Transverse colon (tissue), 4 donors: ENCODE results near the gene LTBP4. TPM values are rescaled to one million over a fixed set of nuclear protein-coding genes. Genes with fewer than 3 reads are reported as not detected.

Experiments used
- DNase-seq: peaks from one replicate; pipeline ENCODE4 v3.0.0-alpha.2; 2019
- H3K27ac ChIP-seq, 4 donors: fragments of 200-600 bp; sonication (generic); 2 replicates each; pipeline ENCODE4 v1.5.1; 2016 to 2018; ENCODE audit warnings: inconsistent platforms in 4 of 4
- H3K27me3 ChIP-seq: fragments of 200-600 bp; sonication (generic); 2 replicates; pipeline ENCODE4 v1.5.1; 2017; ENCODE audit warnings: inconsistent platforms
- H3K36me3 ChIP-seq, 4 donors: fragments of 200-600 bp; sonication (generic); 2 replicates each; pipeline ENCODE4 v1.5.1; 2017 to 2019; ENCODE audit warnings: inconsistent platforms in 4 of 4
- H3K4me1 ChIP-seq, 4 donors: fragments of 200-600 bp; sonication (generic); 2 replicates each; pipeline ENCODE4 v1.5.1; 2017 to 2020; ENCODE audit warnings: inconsistent platforms in 4 of 4
- H3K4me3 ChIP-seq, 4 donors: fragments of 200-600 bp; sonication (generic); 1 replicate in 1 of 4; 2 replicates in 3 of 4; pipeline versions ENCODE4 v1.5.1 to v1.6.1; 2017 to 2019; ENCODE audit warnings: inconsistent platforms in 4 of 4
- H3K9me3 ChIP-seq, 2 donors: fragments of 200-600 bp; sonication (generic); 2 replicates each; pipeline ENCODE4 v1.5.1; 2017 to 2019; ENCODE audit warnings: inconsistent platforms in 2 of 2
- EP300 ChIP-seq: sonication (generic); formaldehyde crosslinking; IDR thresholded peaks from one replicate; pipeline ENCODE4 v1.6.1; 2017; ENCODE audit warnings: antibody characterized with exemption, low read depth
- POLR2A ChIP-seq: fragments of 450-650 bp; IDR thresholded peaks from one replicate; pipeline ENCODE4 v1.6.1; 2016; ENCODE audit warnings: antibody characterized with exemption, mild to moderate bottlenecking, moderate library complexity
- POLR2AphosphoS5 ChIP-seq, 3 donors: sonication (generic); formaldehyde crosslinking; IDR thresholded peaks; one replicate each; pipeline ENCODE4 v1.6.1; 2016; ENCODE audit warnings: antibody characterized with exemption in 3 of 3
- WGBS, 2 donors: methylation state at CpG; one replicate each; pipeline ENCODE4 v1.1.5; 2018; ENCODE audit warnings: low coverage in 1 of 2; 5-methylcytosine and 5-hydroxymethylcytosine counted together
- in situ Hi-C, 4 donors: fragments of 200-750 bp; cut with MboI; loops; one replicate each; pipeline versions ENCODE4 v1.15.0 to v1.15.1; 2017; ENCODE audit warnings: low sequenced_read_pairs in 3 of 4, low pct_ligation_motif_present in 1 of 4, low pct_unique_long_range_greater_than_20kb in 1 of 4
- intact Hi-C: fragments of 100-400 bp; cut with DNase I; formaldehyde crosslinking; loops from one replicate; pipeline ENCODE4 v1.15.1; 2023; ENCODE audit warnings: low total_unique reads
- total RNA-seq, 4 donors: library from RNA; depleted of rRNA; stranded (reverse); fragments of >200 nt; gene quantifications; one replicate each; pipeline ENCODE4 v1.1.0, GENCODE V29; 2016
- TF ChIP-seq, protein P1 (sequence below), 5 experiments: fragments of 200-600 bp in 3 of 5; fragments of 450-650 bp in 2 of 5; sonication (generic) in 3 of 5; IDR thresholded peaks; 1 replicate in 2 of 5; 2 replicates in 3 of 5; pipeline ENCODE4 v1.5.1; 2016 to 2017; ENCODE audit warnings: antibody characterized with exemption in 5 of 5, inconsistent platforms in 3 of 5, mild to moderate bottlenecking in 2 of 5, moderate library complexity in 1 of 5

The LTBP4 gene
- total RNA-seq, 4 donors from 2014 or later: 122 to 477 (median 253) TPM

DNA sequence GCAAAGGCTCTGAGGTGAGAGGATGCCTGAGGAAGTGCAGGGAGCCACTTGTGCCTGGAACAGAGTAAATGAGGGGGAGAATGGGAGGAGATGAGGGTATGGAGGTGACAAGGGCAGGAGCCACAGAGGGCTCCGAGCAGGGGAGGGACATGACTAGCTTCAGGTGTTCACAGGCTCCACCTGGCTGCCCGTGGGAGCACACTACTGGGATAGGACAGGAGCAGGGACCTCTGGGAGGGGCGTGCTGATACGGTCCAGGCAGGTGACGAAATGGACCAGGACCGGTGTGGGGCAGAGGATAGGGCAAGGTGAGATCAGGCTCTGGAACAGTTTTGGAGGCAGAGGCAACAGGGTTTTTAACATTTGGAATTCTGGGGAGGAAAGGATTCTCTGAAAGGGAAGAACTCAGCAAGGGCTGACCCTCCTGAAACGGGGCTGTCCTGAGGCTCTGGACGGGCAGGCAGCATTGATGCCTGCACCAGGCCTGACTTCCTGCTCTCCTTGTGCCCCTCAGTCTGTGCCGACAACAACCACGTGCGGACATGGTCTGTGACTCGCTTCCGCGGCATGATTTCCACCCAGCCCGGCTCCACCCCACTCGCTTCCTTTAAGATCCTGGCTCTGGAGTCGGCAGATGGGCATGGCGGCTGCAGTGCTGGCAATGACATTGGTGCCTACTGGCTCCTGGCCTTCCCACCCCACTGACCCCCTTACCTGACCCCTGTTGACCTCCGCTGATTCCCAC is 12.9 kb upstream of the LTBP4 start:
- intact Hi-C loops: no loop called here
- no peak overlapping the region for H3K27ac ChIP-seq
- TF ChIP-seq EP300 (no peak), POLR2A (no peak), POLR2AphosphoS5 (IDR thresholded peaks at IDR 0.05) (no peak)
- TF ChIP-seq, protein P1, sequence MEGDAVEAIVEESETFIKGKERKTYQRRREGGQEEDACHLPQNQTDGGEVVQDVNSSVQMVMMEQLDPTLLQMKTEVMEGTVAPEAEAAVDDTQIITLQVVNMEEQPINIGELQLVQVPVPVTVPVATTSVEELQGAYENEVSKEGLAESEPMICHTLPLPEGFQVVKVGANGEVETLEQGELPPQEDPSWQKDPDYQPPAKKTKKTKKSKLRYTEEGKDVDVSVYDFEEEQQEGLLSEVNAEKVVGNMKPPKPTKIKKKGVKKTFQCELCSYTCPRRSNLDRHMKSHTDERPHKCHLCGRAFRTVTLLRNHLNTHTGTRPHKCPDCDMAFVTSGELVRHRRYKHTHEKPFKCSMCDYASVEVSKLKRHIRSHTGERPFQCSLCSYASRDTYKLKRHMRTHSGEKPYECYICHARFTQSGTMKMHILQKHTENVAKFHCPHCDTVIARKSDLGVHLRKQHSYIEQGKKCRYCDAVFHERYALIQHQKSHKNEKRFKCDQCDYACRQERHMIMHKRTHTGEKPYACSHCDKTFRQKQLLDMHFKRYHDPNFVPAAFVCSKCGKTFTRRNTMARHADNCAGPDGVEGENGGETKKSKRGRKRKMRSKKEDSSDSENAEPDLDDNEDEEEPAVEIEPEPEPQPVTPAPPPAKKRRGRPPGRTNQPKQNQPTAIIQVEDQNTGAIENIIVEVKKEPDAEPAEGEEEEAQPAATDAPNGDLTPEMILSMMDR (IDR thresholded peaks at IDR 0.05): no peak
- DNase-seq: no peak
- H3K4me3 ChIP-seq: no peak overlapping the region
- H3K36me3 ChIP-seq: peaks cover 0 to 9% (median 0%) of the 10 kb centered on the region in 4 donors
- no peaks in the 10 kb centered on the region for H3K4me1 ChIP-seq
- no peaks in the 10 kb centered on the region for H3K9me3 ChIP-seq
- WGBS, 2 donors: 67 to 81% methylated on average over 2 to 19 of the region's 19 CpGs
- H3K27me3 ChIP-seq: no peaks in the 10 kb centered on the region
- in situ Hi-C loops: loop anchor here in 1 of 4 donors (25.0 kb wide), 1 partner anchor 276 kb away; no protein-coding TSS in a partner anchor

DNA sequence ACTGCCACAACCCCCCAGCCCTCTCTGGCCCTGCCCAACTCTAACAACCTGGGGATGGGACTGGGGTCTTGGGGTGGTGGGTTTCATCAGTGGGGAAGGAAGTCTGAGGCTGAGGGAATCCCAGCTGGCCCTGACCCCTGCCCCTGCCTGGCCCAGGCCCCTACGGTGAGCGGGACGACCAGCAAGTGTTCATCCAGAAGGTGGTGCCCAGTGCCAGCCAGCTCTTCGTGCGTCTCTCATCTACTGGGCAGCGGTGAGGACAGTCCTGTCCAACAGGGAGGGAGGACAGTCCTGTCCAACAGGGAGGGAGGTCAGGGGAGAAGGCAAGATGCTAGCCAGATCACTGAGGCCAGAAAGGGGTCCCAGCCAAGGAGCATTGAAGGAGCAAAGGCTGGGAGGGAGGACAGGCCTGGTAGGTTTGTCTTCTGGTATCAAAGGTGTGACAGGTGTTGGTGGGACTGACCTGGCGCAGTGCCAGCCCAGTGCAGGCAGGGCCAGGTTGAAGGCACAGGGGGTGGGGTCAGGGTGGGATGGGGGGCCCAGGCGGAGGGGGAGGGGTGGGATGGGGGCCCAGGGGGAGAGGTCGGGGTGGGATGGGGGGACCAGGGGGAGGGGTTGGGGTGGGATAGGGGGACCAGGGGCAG is 12.1 kb upstream of the LTBP4 start:
- intact Hi-C loops (no loop called here), in situ Hi-C loops (loop anchor here in 1 of 4 donors (25.0 kb wide), 1 partner anchor 277 kb away; no protein-coding TSS in a partner anchor)
- no peaks in the 10 kb centered on the region for H3K9me3 ChIP-seq
- 83% methylated on average over 8 of the region's 9 CpGs; no CpG with 5 or more reads in 1 of the 2 donors for WGBS, 2 donors
- H3K4me3 ChIP-seq: no peak overlapping the region
- H3K36me3 ChIP-seq: peaks cover 0 to 9% (median 0%) of the 10 kb centered on the region in 4 donors
- TF ChIP-seq, protein P1 (IDR thresholded peaks at IDR 0.05): no peak
- TF ChIP-seq EP300: no peak
- no peak for TF ChIP-seq POLR2A
- no peak for TF ChIP-seq POLR2AphosphoS5 (IDR thresholded peaks at IDR 0.05)
- no peak overlapping the region for H3K27ac ChIP-seq
- no peaks in the 10 kb centered on the region for H3K27me3 ChIP-seq
- no peaks in the 10 kb centered on the region for H3K4me1 ChIP-seq
- DNase-seq: no peak

DNA sequence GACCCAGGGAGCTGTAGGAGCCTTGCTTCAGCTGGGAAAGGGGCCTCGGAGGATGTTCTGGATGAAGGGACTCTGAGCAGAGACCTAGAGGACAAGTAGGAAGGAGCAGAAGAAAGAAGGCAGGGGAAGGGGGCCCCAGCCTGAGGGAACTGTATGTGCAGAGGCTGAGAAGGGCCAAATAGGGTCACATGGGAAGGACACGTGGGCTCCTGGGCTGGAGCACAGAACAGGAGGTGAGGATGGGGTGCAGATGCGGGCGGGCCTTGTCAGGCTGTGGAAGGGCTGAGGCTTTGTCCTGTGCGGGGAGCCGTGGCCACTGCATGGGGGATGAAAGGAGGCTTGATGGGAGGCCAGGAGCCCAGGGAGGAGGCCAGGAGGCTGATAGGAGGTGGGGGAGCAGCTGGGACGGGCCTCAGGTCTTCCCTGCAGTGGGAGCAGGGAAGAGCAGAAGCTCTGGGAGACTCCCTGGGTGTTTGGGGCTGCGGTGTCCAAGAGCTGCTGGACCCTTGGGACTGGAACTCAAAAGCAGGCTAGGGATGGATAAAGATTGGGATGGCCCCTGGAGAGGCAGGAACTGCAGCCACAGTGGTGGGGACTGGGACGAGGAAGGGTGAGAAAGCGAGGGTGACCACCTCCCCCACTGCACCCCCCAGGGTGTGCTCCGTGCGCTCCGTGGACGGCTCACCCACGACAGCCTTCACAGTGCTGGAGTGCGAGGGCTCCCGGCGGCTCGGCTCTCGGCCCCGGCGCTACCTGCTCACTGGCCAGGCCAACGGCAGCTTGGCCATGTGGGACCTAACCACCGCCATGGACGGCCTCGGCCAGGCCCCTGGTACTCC is 11.4 kb upstream of the LTBP4 start:
- in situ Hi-C loops: loop anchor here in 2 of 4 donors (10.0 to 25.0 kb wide), 2 partner anchors 55 to 278 kb away; no protein-coding TSS in a partner anchor

More for the DNA sequence above, 11.4 kb upstream of the LTBP4 start:
- TF ChIP-seq POLR2A: no peak
- no peak for TF ChIP-seq POLR2AphosphoS5 (IDR thresholded peaks at IDR 0.05)
- TF ChIP-seq, protein P1 (IDR thresholded peaks at IDR 0.05): no peak
- TF ChIP-seq EP300: no peak
- 92% methylated on average over 20 to 23 of the region's 26 CpGs for WGBS, 2 donors
- no peak overlapping the region for H3K4me3 ChIP-seq
- intact Hi-C loops: no loop called here
- H3K36me3 ChIP-seq: peaks cover 0 to 1% (median 0%) of the 10 kb centered on the region in 4 donors
- no peaks in the 10 kb centered on the region for H3K27me3 ChIP-seq
- no peak for DNase-seq
- no peak overlapping the region for H3K27ac ChIP-seq
- H3K4me1 ChIP-seq: no peaks in the 10 kb centered on the region
- no peaks in the 10 kb centered on the region for H3K9me3 ChIP-seq
